HUES6 (cell line): ENCODE results near the gene WDR53.
"Not testable (repeated sequence)": the region's sequence is repeated elsewhere in the genome, so short reads cannot be mapped to it uniquely, and the experiment has no call there.

Experiments
- H3K27ac ChIP-seq: 2 replicates; pipeline ENCODE4 v1.7.0; 2013; ENCODE audit warnings: low read depth, mild to moderate bottlenecking, low read length, inconsistent platforms
- H3K27me3 ChIP-seq: 2 replicates; pipeline ENCODE4 v1.6.1; 2013; ENCODE audit warnings: low read length; ENCODE audit not compliant: control insufficient read depth, insufficient read depth
- H3K36me3 ChIP-seq: 2 replicates; pipeline ENCODE4 v1.6.1; 2013; ENCODE audit warnings: low read length; ENCODE audit not compliant: control insufficient read depth, insufficient read depth
- H3K4me1 ChIP-seq: 2 replicates; pipeline ENCODE4 v1.6.1; 2013; ENCODE audit warnings: low read length; ENCODE audit not compliant: control insufficient read depth, insufficient read depth
- H3K4me3 ChIP-seq: 2 replicates; pipeline ENCODE4 v1.5.1; 2013; ENCODE audit warnings: low read depth, low read length
- H3K9ac ChIP-seq: one replicate; pipeline ENCODE4 v1.6.1; 2013; ENCODE audit warnings: mild to moderate bottlenecking, low read length
- H3K9me3 ChIP-seq: 2 replicates; pipeline ENCODE4 v1.6.1; 2013; ENCODE audit warnings: low read depth, low read length; ENCODE audit not compliant: control insufficient read depth, insufficient read depth

Gene WDR53

GRCh38 chr3:196568246-196569002 is at the start of gene WDR53, which contains the start of gene FBXO45:
WDR53 (minus strand) TSS chr3:196568554; CDS start chr3:196561475, 7,079 bp downstream.
FBXO45 (plus strand) TSS chr3:196568660; CDS start chr3:196568985, 325 bp downstream.
- H3K36me3 ChIP-seq: peaks cover 7% of the 10 kb centered on the region
- H3K4me1 ChIP-seq: peaks cover 7% of the 10 kb centered on the region; the same call in 1 of the 2 replicates
- peak within 1 kb of the TSS; percentile 97 for H3K9ac ChIP-seq
- peak within 1 kb of the TSS; percentile 95 for H3K4me3 ChIP-seq
- no peaks in the 10 kb centered on the region for H3K9me3 ChIP-seq
- H3K27ac ChIP-seq: peak within 1 kb of the TSS; percentile 52
- H3K27me3 ChIP-seq: no peaks in the 10 kb centered on the region

GRCh38 chr3:196617256-196617655 is 48.9 kb upstream of the WDR53 start:
- no peak overlapping the region for H3K27ac ChIP-seq
- no peak overlapping the region for H3K4me3 ChIP-seq
- no peak overlapping the region for H3K9ac ChIP-seq
- H3K36me3 ChIP-seq: no peaks in the 10 kb centered on the region
- H3K9me3 ChIP-seq: no peaks in the 10 kb centered on the region
- no peaks in the 10 kb centered on the region for H3K27me3 ChIP-seq
- H3K4me1 ChIP-seq: peaks cover 20% of the 10 kb centered on the region

GRCh38 chr3:196615234-196615633 is 46.9 kb upstream of the WDR53 start:
- peaks cover 26% of the 10 kb centered on the region for H3K4me1 ChIP-seq
- H3K27me3 ChIP-seq: not testable (repeated sequence)

GRCh38 chr3:196611761-196612483 is 43.6 kb upstream of the WDR53 start:
- Histone ChIP-seq H3K9ac (no peak overlapping the region), H3K9me3 (no peaks in the 10 kb centered on the region), H3K27me3 (no peaks in the 10 kb centered on the region), H3K4me1 (peaks cover 20% of the 10 kb centered on the region), H3K4me3 (no peak overlapping the region), H3K36me3 (no peaks in the 10 kb centered on the region), H3K27ac (no peak overlapping the region)

More at GRCh38 chr3:196615234-196615633, 46.9 kb upstream of the WDR53 start:
- not testable (repeated sequence) for H3K4me3 ChIP-seq, H3K36me3 ChIP-seq, H3K9ac ChIP-seq, H3K9me3 ChIP-seq, H3K27ac ChIP-seq

GRCh38 chr3:196609805-196610515 is 41.6 kb upstream of the WDR53 start:
- no peak overlapping the region for H3K27ac ChIP-seq
- peaks cover 20% of the 10 kb centered on the region for H3K4me1 ChIP-seq
- H3K4me3 ChIP-seq: no peak overlapping the region

GRCh38 chr3:196609343-196609775 is 41.0 kb upstream of the WDR53 start:
- H3K27ac ChIP-seq: no peak overlapping the region
- no peak overlapping the region for H3K4me3 ChIP-seq
- H3K9me3 ChIP-seq: no peaks in the 10 kb centered on the region
- H3K27me3 ChIP-seq: no peaks in the 10 kb centered on the region
- no peak overlapping the region for H3K9ac ChIP-seq
- no peaks in the 10 kb centered on the region for H3K36me3 ChIP-seq
- peaks cover 20% of the 10 kb centered on the region for H3K4me1 ChIP-seq

More at GRCh38 chr3:196609805-196610515, 41.6 kb upstream of the WDR53 start:
- H3K9ac ChIP-seq: no peak overlapping the region
- no peaks in the 10 kb centered on the region for H3K36me3 ChIP-seq
- H3K27me3 ChIP-seq: no peaks in the 10 kb centered on the region
- no peaks in the 10 kb centered on the region for H3K9me3 ChIP-seq

GRCh38 chr3:196608693-196609092 is 40.3 kb upstream of the WDR53 start:
- Histone ChIP-seq H3K9me3 (no peaks in the 10 kb centered on the region), H3K27me3 (no peaks in the 10 kb centered on the region), H3K9ac (no peak overlapping the region), H3K4me1 (peaks cover 20% of the 10 kb centered on the region), H3K27ac (no peak overlapping the region), H3K4me3 (no peak overlapping the region), H3K36me3 (no peaks in the 10 kb centered on the region)

GRCh38 chr3:196604548-196604947 is 36.2 kb upstream of the WDR53 start:
- no peak overlapping the region for H3K27ac ChIP-seq
- H3K4me1 ChIP-seq: peaks cover 2% of the 10 kb centered on the region
- no peak overlapping the region for H3K4me3 ChIP-seq
- no peak overlapping the region for H3K9ac ChIP-seq
- no peaks in the 10 kb centered on the region for H3K27me3 ChIP-seq
- H3K36me3 ChIP-seq: no peaks in the 10 kb centered on the region
- no peaks in the 10 kb centered on the region for H3K9me3 ChIP-seq

GRCh38 chr3:196603683-196604082 is 35.3 kb upstream of the WDR53 start:
- Histone ChIP-seq H3K27me3 (no peaks in the 10 kb centered on the region), H3K9me3 (no peaks in the 10 kb centered on the region), H3K4me1 (no peaks in the 10 kb centered on the region), H3K27ac (no peak overlapping the region), H3K9ac (no peak overlapping the region), H3K4me3 (no peak overlapping the region), H3K36me3 (no peaks in the 10 kb centered on the region)

- no peak overlapping the region for H3K4me3 ChIP-seq
- H3K4me1 ChIP-seq: no peaks in the 10 kb centered on the region
- no peak overlapping the region for H3K27ac ChIP-seq
- H3K36me3 ChIP-seq: no peaks in the 10 kb centered on the region
- no peaks in the 10 kb centered on the region for H3K9me3 ChIP-seq
- H3K9ac ChIP-seq: no peak overlapping the region
- no peaks in the 10 kb centered on the region for H3K27me3 ChIP-seq
These were observed 34.3 kb upstream of the WDR53 start for GRCh38 chr3:196602673-196603072.
